Keratinocyte (primary cell): ENCODE results near the gene TNFAIP3.

Experiments used
- CTCF ChIP-seq, 3 experiments: IDR thresholded peaks in 1 of 3; conservative IDR thresholded peaks in 1 of 3; optimal IDR thresholded peaks in 1 of 3; 2 replicates in 2 of 3; 3 replicates in 1 of 3; pipeline versions ENCODE3 to v1.5.1; 2011; ENCODE audit warnings: low read length in 3 of 3, mild to moderate bottlenecking in 3 of 3, moderate library complexity in 2 of 3, control low read depth in 1 of 3, inconsistent platforms in 1 of 3; ENCODE audit not compliant: insufficient read depth in 2 of 3; ENCODE audit errors: extremely low read depth in 1 of 3
- EZH2 ChIP-seq: IDR thresholded peaks from one replicate; pipeline ENCODE4 v1.6.1; 2012; ENCODE audit warnings: inconsistent platforms, mild to moderate bottlenecking, low read length, moderate library complexity

- no peak for TF ChIP-seq CTCF (optimal IDR thresholded peaks at IDR 0.05 in 1 of 3, IDR thresholded peaks at IDR 0.05 in 1 of 3, conservative IDR thresholded peaks at IDR 0.05 in 1 of 3; ENCODE audit: extremely low read depth in 1 of 3, insufficient read depth in 2 of 3, low read length in 3 of 3)
- no peak for TF ChIP-seq EZH2
These were observed 8.0 kb upstream of the TNFAIP3 start for GRCh38 chr6:137859025-137859424.
